A673 (cell line): ENCODE data around the gene RSAD2. TPM values are rescaled to one million over a fixed set of nuclear protein-coding genes. Genes with fewer than 3 reads are reported as not detected.
A peak's percentile ranks its signal among the peaks of the same experiment; 100 is the strongest.

Source experiments
- BruUV-seq: library from RNA; stranded (reverse); fragments of 400-500 nt; replicated peaks from 2 replicates; lab custom pipeline; 2021; lab: Mats Ljungman, UMichigan
- CTCF ChIA-PET: fragments of 300-600 bp; sonication (Branson Sonifier 250); formaldehyde crosslinking; loops from one replicate; lab custom pipeline; 2022; ENCODE audit warnings: antibody characterized with exemption; lab: Charles Lee
- POLR2A ChIA-PET: fragments of 300-600 bp; sonication (Branson Sonifier 250); formaldehyde crosslinking; loops from one replicate; lab custom pipeline; 2022; ENCODE audit warnings: antibody characterized with exemption; ENCODE audit not compliant: low non-redundant PET; lab: Charles Lee
- DNase-seq: peaks from one replicate; pipeline ENCODE4 v3.0.0-alpha.2; 2015; ENCODE audit warnings: low spot score
- H3K27ac ChIP-seq: fragments of 200-600 bp; sonication (generic); 2 replicates; pipeline ENCODE4 v1.5.1; 2016; ENCODE audit warnings: mixed run types, low read depth, mild to moderate bottlenecking, mixed read lengths, antibody characterized with exemption, low read length; ENCODE audit not compliant: poor library complexity, severe bottlenecking
- H3K27me3 ChIP-seq: fragments of 200-600 bp; sonication (generic); replicated peaks from 2 replicates; pipeline ENCODE4 v1.6.1; 2017; ENCODE audit warnings: mixed run types, low read depth, mild to moderate bottlenecking, mixed read lengths, antibody characterized with exemption, low read length; ENCODE audit not compliant: insufficient read depth, poor library complexity
- H3K36me3 ChIP-seq: fragments of 200-600 bp; sonication (generic); 2 replicates; pipeline ENCODE4 v1.6.1; 2016; ENCODE audit warnings: mixed run types, mild to moderate bottlenecking, mixed read lengths, antibody characterized with exemption, low read length; ENCODE audit not compliant: insufficient read depth, poor library complexity, severe bottlenecking
- H3K4me1 ChIP-seq: fragments of 200-600 bp; sonication (generic); 2 replicates; pipeline ENCODE4 v1.6.1; 2017; ENCODE audit warnings: mixed run types, mild to moderate bottlenecking, mixed read lengths, antibody characterized with exemption, low read length; ENCODE audit not compliant: insufficient read depth, poor library complexity, severe bottlenecking
- H3K4me3 ChIP-seq: fragments of 200-600 bp; sonication (generic); 2 replicates; pipeline ENCODE4 v1.5.1; 2016; ENCODE audit warnings: low read depth, mixed run types, mild to moderate bottlenecking, mixed read lengths, low read length; ENCODE audit not compliant: poor library complexity, severe bottlenecking
- H3K9me3 ChIP-seq: fragments of 200-600 bp; sonication (generic); 2 replicates; pipeline ENCODE4 v1.6.1; 2016; ENCODE audit warnings: mixed run types, low read depth, mild to moderate bottlenecking, mixed read lengths, antibody characterized with exemption, low read length; ENCODE audit not compliant: poor library complexity, severe bottlenecking
- CTCF ChIP-seq: fragments of 300-800, 200-600 bp; sonication (generic); conservative IDR thresholded peaks from 2 replicates; pipeline ENCODE4 v1.5.1; 2017; ENCODE audit warnings: low read depth, mild to moderate bottlenecking, antibody characterized with exemption, low read length, moderate library complexity, mixed read lengths
- EZH2 ChIP-seq: fragments of 200-600 bp; sonication (generic); IDR thresholded peaks from 2 replicates; pipeline ENCODE4 v1.6.1; 2017; ENCODE audit warnings: borderline replicate concordance, low read depth, mild to moderate bottlenecking, mixed read lengths, antibody characterized with exemption, low read length; ENCODE audit not compliant: poor library complexity, severe bottlenecking
- intact Hi-C: fragments of 100-400 bp; cut with micrococcal nuclease; formaldehyde crosslinking; loops from one replicate; pipeline ENCODE4 v1.10.0; 2022; ENCODE audit not compliant: unreplicated experiment
- total RNA-seq: library from RNA; stranded (reverse); gene quantifications from 2 replicates; pipeline ENCODE4 v1.2.3, GENCODE V29; 2021

RSAD2 gene
- total RNA-seq, 1 experiment from 2014 or later, result 2.2 TPM

- ChIA-PET CTCF (no interaction called here), POLR2A (no interaction called here)
- intact Hi-C loops, result no loop called here
- no peak overlapping the region for H3K27ac ChIP-seq
- TF ChIP-seq EZH2, result no peak
- TF ChIP-seq CTCF, result no peak
- H3K9me3 ChIP-seq, result no peaks in the 10 kb centered on the region
- peaks cover 4% of the 10 kb centered on the region for H3K4me1 ChIP-seq
- H3K27me3 ChIP-seq, result no peaks in the 10 kb centered on the region
- H3K4me3 ChIP-seq, result no peak overlapping the region
- BruUV-seq, result no TSS peak
- DNase-seq, result no peak
- H3K36me3 ChIP-seq, result no peaks in the 10 kb centered on the region
These were observed 3.9 kb downstream of the RSAD2 start for GRCh38 chr2:6881516-6881915.

- Histone ChIP-seq H3K4me1 (peaks cover 4% of the 10 kb centered on the region), H3K9me3 (no peaks in the 10 kb centered on the region), H3K27me3 (no peaks in the 10 kb centered on the region), H3K27ac (no peak overlapping the region), H3K4me3 (no peak overlapping the region), H3K36me3 (no peaks in the 10 kb centered on the region)
- ChIA-PET POLR2A (no interaction called here), CTCF (no interaction called here)
- peak; percentile 89 for DNase-seq
- no TSS peak for BruUV-seq
- intact Hi-C loops, result no loop called here
- TF ChIP-seq CTCF, result no peak
- no peak for TF ChIP-seq EZH2
These were observed 6.0 kb downstream of the RSAD2 start for GRCh38 chr2:6883448-6884122.

GRCh38 chr2:6885551-6885950 lies 8.0 kb downstream of the RSAD2 start:
- intact Hi-C loops, result no loop called here
- no peak for DNase-seq
- no peak for TF ChIP-seq CTCF
- no peak for TF ChIP-seq EZH2
- POLR2A ChIA-PET, result no interaction called here
- peaks cover 4% of the 10 kb centered on the region for H3K4me1 ChIP-seq
- H3K27me3 ChIP-seq, result no peaks in the 10 kb centered on the region
- no TSS peak for BruUV-seq
- CTCF ChIA-PET, result no interaction called here
- no peak overlapping the region for H3K27ac ChIP-seq
- H3K4me3 ChIP-seq, result no peak overlapping the region
- no peaks in the 10 kb centered on the region for H3K9me3 ChIP-seq
- no peaks in the 10 kb centered on the region for H3K36me3 ChIP-seq
